Bladder microvascular endothelial cell (primary cell): Measurements from ENCODE around the gene TIAL1. TPM values are rescaled to one million over a fixed set of nuclear protein-coding genes. Genes with fewer than 3 reads are reported as not detected.

Experiments
- total RNA-seq: library from RNA; depleted of rRNA; stranded (reverse); fragments of >200 nt; gene quantifications from 2 replicates; pipeline ENCODE4 v1.2.3, GENCODE V29; 2014

TIAL1 gene, protein sequence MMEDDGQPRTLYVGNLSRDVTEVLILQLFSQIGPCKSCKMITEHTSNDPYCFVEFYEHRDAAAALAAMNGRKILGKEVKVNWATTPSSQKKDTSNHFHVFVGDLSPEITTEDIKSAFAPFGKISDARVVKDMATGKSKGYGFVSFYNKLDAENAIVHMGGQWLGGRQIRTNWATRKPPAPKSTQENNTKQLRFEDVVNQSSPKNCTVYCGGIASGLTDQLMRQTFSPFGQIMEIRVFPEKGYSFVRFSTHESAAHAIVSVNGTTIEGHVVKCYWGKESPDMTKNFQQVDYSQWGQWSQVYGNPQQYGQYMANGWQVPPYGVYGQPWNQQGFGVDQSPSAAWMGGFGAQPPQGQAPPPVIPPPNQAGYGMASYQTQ
- total RNA-seq = 13.6 and 49.8 TPM in 2 replicates

GRCh38 chr10:119596537-119597404 is at the start of gene TIAL1:
Gene TIAL1 (minus strand): TSS chr10:119596964. CDS start chr10:119596465, 499 bp downstream.

DNA sequence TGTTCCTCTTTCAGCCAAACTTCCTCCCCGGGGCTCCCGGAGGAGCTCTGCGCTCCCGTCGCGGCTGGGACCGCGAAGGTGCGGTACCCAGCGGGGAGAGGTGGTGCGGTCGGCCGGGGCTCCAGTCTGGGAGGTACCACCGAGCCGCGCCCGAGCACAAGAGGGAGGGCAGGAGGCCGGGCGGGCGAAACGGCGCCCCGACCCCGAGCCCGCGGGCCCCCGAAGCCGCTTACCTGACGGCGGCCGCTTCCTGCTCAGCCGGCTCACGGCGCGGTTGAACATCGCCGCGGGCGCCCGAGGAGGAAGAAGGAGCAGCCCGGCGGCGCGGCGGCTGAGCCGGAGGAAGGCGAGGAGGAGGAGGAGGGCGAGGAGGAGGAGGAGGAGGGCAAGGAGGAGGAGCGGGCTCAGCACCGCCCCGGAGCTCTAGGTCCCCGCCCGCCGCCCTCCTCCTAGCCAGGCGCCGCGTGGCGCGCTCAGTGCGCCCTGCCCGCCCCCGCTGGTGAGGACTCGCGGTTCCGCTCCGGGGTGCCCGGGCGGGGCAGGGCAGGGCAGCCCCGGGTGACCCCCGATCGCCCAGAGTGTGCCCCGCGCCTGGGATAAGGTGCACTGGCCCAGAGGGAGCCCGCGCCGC is 54.3 kb downstream of the TIAL1 start, which contains the start of gene RGS10:
Gene RGS10, minus strand, starts transcription at position 363 of the 631 bp plus-strand sequence. Its CDS starts 81 bp downstream, at position 282.

Other genes with a start within 250 kb of the TIAL1 start
- gene RGS10, start 54.2 kb downstream of the TIAL1 start, total RNA-seq = 5.9 and 15.5 TPM in 2 replicates
- 7.9 and 10.3 TPM in 2 replicates for gene BAG3, start 54.4 kb upstream of the TIAL1 start, total RNA-seq
- 11.5 and 15.9 TPM in 2 replicates for gene INPP5F, start 129.1 kb upstream of the TIAL1 start, total RNA-seq